GM21576 (cell line): Measurements from ENCODE around the gene CLEC12A.
"Not testable (repeated sequence)": the region's sequence is repeated elsewhere in the genome, so short reads cannot be mapped to it uniquely, and the experiment has no call there.

Source experiments
- ATAC-seq: cut with Tn5 transposase; IDR thresholded peaks from one replicate; pipeline ENCODE4 v1.9.1; 2021; ENCODE audit warnings: mild to moderate bottlenecking, moderate library complexity; ENCODE audit not compliant: unreplicated experiment

CLEC12A gene

DNA sequence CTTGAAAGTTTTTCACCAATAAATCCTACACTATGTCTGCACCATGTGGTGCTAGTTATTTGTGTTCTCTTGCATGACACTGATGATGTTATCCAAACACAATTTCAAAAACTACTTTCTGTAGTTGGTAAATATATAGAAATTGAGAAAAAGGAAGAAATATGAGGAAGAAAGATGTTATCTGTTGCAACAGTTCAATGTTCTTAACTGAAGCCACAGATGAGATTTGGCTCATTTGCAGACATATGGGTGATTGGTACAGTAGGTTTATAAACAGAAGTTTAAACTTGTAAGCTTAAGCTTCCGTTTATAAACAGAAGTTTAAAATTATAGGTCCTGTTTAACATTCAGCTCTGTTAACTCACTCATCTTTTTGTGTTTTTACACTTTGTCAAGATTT lies at the start of gene CLEC12A:
Gene CLEC12A (plus strand): TSS at position 229 of the 400 bp plus-strand sequence. CDS start 188 bp downstream, outside the sequence.
- no peak for ATAC-seq

DNA sequence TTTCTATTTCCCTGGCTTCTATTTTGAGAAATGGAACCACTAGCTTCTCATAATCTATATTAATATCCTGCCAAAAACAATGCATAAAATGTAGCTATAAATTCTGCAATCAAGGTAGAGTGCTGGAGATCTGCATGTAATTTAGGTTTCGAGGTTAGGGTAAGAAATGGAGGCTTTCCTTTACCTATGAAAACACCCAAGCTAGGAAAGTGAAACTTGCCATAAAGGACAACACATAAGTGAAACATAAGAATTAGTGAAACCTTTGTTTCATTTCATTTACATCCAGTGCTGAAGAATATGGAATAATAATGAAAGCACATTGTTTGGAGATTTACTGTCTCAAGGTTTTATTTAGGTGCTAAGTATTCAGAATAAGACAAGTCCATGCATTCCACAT lies 48.8 kb upstream of the CLEC12A start:
- ATAC-seq, result no peak

DNA sequence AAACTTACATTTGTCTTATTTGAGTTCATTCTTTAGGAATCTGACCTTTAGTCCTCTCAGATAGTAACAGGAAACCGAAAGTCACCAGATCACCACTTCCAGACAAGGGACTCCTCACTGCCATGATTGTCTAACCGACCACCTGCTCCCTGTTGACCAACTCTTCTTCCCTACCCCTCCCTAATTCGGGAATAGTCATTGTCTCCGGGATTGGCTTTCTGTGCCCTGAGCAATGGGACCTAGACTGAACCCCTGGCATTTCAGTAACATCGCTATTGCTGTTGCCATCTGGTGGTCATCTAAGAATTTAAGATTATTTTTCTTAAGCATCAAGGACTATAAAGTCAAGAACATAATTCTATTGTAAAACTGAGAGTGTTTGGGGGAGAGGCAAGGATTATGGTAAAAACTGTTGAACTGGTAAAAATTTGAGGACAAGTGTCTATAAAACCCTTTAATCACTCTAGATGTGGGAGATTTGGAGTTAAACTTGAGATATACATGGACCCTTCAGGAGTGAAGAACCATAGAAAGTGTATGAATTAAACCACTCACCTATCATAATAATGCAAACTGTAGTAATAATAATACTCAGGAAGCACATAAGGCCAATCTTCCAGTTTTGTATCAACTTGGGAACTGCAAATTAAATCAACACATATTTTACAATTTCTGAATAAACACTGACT lies 45.4 kb upstream of the CLEC12A start:
- no peak for ATAC-seq

DNA sequence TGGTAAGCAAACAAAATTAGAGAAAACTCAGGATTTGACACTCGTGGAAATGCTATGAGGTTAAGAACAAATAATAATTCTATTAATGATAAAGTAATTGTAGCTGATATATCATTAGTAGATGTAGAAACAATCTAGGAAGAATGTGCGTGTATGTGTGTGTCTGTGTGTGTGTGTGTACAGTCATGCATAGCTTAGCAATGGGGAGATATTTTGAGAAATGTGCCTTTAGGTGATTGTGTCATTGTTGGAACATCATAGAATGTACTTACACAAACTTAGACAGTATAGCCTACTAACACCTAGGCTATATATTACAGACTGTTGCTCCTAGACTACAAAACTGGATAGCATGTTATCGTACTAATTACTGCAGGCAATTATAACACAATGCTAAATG lies 44.3 kb upstream of the CLEC12A start:
- no peak for ATAC-seq

DNA sequence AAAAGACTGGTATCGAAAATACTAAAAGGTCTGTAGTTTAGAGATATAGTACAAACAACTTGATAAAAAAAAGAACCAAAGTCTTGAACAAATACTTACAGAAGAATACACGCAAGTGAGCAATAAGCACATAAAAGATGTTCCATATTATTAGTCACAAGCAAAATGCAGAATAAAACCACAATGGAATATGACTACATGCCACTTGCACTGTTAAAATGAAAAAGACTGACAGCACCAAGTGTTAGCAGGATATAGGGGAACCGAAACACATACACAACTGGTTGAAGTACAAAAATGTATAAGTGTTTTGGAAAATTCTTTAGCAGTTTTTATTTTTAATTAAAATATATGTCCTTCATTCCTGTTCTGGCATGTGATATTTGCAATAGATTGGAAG lies 42.6 kb upstream of the CLEC12A start:
- ATAC-seq, result no peak

DNA sequence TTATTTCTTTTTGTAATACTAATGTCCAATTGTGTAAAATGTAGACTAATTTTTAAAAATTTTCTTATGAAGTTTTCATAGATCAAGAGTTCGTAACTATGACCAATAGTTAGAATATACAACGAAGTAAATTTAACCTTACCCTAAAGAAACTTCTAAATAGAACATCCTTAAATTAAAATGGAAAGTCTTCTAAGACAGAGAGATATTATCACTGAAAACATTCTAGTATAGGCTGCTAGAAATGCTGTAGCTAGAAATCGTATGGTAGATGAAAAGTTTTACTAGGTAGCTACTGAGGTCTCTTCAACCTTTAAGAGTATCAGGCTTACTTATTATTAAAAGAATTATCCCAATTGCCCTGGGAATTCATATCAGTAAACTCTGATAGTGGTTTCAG lies 40.0 kb upstream of the CLEC12A start:
- ATAC-seq, result no peak

DNA sequence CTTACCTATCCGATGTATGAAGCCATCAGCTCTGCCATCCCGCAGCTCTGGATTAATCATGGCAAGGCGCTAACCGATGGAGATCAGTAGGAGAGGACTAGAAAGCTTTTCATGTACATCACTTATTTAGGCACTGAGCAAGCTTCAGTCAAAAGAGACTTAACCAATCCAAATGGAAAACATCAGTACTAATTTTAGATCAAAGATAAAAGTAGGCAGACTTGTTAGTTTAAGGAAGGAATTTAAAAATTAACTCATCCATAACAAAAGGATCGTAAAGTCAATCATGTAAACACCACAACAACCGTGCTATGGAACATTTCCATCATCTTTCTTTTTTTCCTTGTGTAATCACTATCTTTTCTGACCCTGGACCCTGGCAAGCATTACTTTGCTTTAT lies 38.9 kb upstream of the CLEC12A start, which contains the start of gene CLEC2A:
Gene CLEC2A (minus strand): TSS at position 101 of the 400 bp plus-strand sequence. CDS start 41 bp downstream, at position 60.
- ATAC-seq, result no peak

DNA sequence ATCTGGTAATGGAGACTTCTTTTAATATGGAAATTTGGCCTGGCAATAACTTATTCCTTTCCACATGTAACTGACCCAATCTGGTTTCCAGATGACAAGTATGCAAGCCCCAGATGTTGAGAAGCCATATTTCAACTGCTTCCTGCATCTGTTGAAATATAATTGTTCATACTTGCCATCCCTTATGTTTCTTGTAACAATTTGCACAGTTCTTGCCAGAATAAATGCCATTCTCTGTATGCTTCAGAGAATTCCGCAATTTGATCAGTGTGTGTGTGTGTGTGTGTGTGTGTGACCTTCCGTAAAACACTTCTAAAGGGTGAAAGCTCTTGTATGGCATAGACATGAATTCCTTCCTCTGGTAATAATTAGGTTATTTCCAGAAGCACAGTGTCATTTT lies 37.3 kb upstream of the CLEC12A start:
- ATAC-seq, result no peak

DNA sequence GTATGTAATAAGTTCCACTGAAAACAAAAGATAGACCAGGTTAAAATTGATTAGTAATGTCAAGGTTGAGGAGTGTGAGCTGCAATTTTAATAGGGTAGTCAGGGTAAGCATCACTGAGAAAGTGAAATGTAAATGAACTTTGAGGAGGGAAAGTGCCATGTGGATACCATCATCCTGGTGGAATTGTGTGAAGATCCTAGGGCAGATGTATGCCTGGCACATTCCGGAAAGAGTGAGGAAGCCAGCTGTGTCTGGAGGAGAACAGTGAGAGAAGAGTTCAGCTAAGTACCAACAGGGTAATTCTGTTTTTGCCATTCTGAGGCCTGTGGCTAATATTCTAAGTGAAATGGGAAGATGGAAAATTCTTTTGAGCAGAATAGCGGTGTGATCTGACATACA lies 36.2 kb upstream of the CLEC12A start:
- ATAC-seq, result no peak

DNA sequence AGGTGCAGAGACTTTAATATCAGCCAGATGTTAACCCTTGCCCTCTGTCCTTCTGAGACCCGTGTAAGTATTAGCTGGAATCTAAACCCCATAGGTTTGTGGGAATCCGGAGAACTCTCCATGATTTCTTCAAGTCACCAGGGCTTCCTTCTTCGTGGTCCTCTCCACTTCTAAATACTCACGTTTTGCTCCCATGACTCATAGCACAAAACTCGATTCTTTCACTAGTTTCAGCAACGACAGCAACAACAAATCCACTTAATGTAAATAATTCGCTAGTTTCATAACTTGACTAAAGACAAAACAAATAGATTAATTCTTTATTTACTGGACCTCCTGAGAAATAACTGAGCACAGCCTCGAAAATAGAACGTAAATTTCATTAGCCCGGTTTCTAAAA lies 34.6 kb upstream of the CLEC12A start:
- ATAC-seq, result no peak

DNA sequence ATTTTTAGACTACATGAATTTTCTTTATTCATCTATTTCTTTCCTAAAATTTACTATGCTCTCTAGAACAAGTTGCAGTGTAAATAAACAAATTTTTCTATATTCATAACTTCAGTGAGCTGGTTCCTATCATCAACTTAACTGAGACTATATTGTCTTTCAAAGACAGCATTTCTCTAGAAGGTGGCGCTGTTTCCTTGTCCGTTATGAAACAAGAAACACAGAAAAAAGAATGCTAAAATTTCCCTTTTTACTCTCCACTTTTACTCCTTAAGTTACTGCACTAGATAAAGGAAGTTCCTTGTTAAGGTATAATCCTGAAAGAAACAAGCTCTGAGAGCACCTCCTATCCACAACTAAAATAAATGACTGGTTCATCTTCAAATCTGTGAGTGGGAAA lies 30.8 kb upstream of the CLEC12A start:
- no peak for ATAC-seq

DNA sequence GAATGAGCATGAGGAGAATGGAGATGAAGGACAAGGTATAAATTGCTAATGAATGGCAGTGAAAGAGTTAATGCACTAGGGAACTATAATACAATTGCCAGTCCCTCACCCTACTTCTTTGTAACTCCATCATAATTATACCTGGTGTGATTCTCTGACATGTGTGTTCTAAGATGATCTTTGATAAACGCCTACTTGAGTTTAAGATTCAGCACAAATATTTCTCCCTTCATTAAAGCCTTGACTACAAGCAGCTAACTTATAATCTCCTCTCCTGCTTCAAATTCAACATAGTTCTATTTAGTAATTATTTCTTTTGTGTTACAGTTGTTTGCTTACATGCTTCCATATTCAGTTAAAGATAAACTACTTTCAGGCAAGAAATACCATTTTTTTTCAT lies 29.4 kb upstream of the CLEC12A start:
- ATAC-seq, result no peak

DNA sequence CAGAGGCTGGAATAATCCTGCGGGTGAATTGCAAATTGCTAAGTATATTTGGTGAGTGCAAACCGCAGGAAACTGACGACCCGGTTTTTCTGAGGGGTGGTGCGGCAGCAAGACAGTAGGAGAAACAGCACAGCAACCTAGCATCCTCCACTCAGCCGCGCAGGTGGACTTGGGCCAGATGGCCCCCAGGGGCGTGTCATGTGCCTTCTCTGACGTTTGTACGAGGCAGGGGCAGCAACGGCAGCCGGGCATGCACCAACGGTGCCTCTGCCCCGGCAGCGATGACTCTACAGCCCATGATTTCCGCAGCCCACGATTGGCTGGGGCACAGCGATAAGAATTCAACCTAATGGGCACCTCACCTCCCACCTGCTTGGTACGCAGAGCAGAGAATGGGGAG lies 28.0 kb upstream of the CLEC12A start:
- no peak for ATAC-seq

DNA sequence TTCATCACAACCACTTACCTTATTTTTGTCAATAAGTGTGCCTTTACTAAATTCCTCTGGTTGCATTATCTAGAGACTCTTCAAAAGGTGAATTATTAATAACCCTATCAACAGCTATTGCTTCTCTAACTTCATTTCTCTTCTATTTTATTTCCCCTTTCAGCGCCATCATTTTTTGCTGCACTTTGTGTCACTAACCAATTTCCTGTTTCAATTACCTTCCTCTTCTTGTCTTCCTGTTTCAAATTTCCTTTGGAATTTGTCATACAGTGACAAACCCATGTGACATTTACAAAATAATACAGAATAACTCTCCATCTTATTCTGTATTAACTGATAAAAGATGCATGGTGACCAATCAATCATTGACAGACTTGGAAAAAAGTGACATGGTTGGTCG lies 26.8 kb upstream of the CLEC12A start:
- ATAC-seq, result no peak

DNA sequence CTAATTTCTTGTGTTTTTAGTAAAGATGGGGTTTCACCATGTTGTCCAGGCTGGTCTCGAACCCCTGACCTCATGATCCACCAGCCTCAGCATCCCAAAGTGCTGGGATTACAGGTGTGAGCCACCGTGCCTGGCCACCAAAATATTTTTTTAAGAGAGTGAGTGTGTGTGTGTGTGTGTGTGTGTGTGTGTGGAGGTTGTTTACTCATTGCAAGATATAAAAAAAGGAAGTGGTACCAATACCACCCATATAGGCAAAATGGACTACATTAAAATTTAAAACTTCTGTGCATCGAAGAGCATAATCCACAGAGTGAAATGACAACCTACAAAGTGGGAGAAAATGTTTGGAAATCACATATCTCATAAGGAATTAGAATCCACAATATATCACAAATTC lies 23.5 kb upstream of the CLEC12A start:
- ATAC-seq, result no peak

DNA sequence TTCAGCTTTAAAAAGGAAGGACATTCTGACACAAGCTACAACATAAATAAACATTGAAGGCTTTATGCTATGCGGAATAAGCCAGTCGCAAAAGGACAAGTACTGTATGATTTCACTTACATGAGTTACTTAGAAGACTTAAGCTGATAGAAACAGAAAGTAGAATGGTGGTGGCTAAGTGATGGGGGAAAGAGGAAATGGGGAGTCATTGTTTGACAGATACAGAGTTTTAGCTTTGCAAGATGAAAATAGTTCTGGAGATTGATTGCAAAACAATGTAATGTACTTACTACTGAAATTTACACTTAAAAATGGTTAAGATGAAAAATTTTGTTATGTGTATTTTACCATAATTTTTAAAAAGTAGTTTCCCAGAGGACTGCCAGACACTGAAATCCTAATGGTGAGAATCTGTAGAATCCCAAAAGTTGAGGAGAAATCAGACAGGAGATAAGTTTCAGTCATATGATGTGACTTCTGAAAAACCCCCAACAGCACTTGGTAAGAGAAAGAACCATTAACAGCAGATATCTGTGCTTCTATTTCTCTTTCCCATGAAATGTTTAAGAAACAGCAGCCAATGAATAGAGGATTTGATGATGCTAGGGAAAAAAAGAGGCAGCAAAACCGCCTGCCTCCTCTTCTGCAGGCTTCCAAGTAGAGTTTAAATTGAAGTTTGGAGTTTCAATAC lies 22.5 kb upstream of the CLEC12A start:
- peak; percentile 98 for ATAC-seq

DNA sequence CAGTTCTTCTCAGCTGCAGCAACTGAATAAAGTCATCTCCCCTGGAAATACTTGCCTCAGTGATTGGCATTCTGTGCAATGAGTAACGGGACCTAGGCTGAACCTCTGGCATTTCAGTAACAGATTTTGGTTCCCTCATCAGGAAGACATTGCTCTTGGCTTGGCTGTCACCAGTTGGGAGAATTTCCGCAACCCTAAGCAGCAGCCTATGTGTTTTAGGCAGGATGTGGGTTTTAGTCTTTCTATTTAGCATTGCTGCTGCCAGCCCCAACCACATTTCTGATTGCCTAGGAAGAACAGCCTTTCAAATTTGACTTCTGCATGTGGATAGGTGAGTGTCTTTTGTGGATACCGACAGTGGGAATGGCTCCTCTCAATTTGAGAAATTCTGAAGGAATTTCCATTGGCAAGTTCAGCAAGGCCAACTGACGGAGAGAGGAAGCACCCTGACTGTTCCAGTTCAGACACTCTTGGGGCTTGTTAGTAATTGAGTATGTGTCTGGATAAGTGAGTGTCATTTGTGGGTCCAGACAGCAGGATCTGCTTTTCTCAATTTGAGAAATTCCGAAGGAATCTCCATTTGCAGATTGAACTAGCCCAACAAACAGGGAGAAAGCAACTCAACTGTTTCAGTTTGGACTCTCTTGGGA lies 20.1 kb upstream of the CLEC12A start:
- no peak for ATAC-seq

DNA sequence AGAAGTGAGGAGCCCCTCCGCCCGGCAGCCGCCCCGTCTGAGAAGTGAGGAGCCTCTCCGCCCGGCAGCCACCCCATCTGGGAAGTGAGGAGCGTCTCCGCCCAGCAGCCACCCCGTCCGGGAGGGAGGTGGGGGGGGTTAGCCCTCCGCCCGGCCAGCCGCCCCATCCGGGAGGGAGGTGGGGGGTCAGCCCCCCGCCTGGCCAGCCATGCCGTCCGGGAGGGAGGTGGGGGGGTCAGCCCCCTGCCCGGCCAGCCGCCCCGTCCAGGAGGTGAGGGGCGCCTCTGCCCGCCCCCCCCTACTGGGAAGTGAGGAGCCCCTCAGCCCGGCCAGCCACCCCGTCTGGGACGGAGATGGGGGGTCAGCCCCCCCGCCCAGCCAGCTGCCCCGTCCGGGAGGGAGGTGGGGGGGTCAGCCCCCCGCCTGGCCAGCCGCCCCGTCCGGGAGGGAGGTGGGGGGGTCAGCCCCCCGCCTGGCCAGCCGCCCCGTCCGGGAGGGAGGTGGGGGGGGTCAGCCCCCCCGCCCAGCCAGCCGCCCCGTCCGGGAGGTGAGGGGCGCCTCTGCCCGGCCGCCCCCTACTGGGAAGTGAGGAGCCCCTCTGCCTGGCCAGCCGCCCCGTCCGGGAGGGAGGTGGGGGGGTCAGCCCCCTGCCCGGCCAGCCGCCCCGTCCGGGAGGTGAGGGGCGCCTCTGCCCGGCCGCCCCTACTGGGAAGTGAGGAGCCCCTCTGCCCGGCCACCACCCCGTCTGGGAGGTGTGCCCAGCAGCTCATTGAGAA lies 18.1 kb upstream of the CLEC12A start:
- ATAC-seq, result not testable (repeated sequence)

DNA sequence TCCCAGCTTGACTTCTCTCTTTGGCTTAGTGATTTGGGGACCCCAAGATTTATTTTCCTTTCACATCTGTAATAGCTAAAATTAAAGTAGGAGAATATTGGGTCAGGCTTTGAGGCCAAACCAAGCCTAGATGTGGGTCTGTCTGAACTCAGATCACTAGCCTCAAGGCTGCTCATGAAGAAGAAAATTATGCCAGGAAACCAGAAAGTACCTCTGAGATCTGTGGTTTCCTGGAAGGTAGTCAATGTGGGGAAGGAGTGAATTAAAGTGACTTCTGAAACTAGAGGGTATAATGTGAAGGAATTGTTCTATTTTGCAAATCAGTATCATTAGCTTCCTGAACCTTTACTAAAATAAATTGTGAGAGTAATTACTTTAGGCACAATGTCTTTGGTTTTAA lies 13.4 kb upstream of the CLEC12A start:
- no peak for ATAC-seq

DNA sequence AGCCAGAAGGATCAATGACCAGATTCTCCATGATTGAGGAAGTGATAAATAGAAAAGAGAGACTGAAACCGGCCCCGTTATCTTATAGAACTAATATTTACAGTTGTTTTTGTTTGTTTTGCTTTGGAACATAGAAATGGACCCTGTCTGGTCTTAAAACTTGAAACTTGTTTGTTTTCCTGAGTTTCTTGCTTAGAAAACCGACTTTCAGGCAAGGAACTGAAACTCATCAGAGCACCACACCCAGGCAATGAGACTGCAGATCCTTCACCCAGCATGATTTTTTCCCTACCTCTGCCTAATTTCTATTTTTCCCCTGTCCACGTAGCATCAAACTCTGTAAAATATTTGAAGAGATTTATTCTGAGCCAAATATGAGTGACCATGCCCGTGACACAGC lies 10.6 kb upstream of the CLEC12A start:
- ATAC-seq, result no peak

DNA sequence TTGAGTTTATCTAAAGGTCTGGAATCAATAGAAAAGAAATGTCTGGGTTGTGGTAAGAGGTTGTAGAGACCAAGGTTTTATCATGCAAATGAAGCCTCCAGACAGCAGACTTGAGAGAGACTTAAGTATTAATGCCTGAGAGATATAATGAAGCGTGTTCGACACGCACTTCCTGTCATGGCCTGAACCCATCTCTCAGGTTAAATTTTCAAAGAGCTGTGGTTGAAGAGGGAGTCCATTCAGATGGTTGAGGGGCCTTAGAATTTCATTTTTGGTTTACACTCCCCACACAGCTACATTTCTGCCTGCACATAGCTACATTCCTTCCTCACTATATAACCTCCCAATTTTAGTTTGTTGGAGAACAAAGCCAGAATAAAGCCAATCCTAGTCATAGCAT lies 10.1 kb upstream of the CLEC12A start:
- no peak for ATAC-seq
